K562 (cell line): ENCODE results near the gene NPC1L1. TPM values are rescaled to one million over a fixed set of nuclear protein-coding genes. Genes with fewer than 3 reads are reported as not detected.

Experiments used
- AFF4 ChIP-seq: sonication (generic); formaldehyde crosslinking; IDR thresholded peaks from 2 replicates; pipeline ENCODE4 v1.8.0; 2023; ENCODE audit warnings: mild to moderate bottlenecking, missing genetic modification reagents
- DPF2 ChIP-seq: fragments of 450-650 bp; IDR thresholded peaks from 2 replicates; pipeline ENCODE4 v1.6.1; 2016
- E4F1 ChIP-seq: fragments of 250-450 bp; sonication (Bioruptor Pico); IDR thresholded peaks from 2 replicates; pipeline ENCODE4 v1.5.0; 2021; ENCODE audit warnings: mild to moderate bottlenecking, borderline replicate concordance
- IRF1 ChIP-seq: sonication (generic); formaldehyde crosslinking; IDR thresholded peaks from 2 replicates; pipeline ENCODE4 v1.8.0; 2022; ENCODE audit warnings: missing genetic modification reagents, mild to moderate bottlenecking, borderline replicate concordance
- MTA2 ChIP-seq: fragments of 450-650 bp; IDR thresholded peaks from 2 replicates; pipeline ENCODE4 v1.6.1; 2016; ENCODE audit warnings: low read depth
- PRPF4 ChIP-seq: fragments of 200-400 bp; formaldehyde crosslinking; IDR thresholded peaks from one replicate; pipeline ENCODE4 v1.6.1; 2017; ENCODE audit warnings: low read length, low read depth, mild to moderate bottlenecking; ENCODE audit not compliant: insufficient read depth, poor library complexity, severe bottlenecking
- REST ChIP-seq, 2 experiments: fragments of 450-650 bp; formaldehyde crosslinking in 1 of 2; IDR thresholded peaks; 2 replicates each; pipeline versions ENCODE4 v1.4.0 to v1.6.1; 2014 to 2020; ENCODE audit warnings: mild to moderate bottlenecking in 2 of 2, borderline replicate concordance in 1 of 2, low read depth in 1 of 2
- ZNF140 ChIP-seq: fragments of 250-450 bp; sonication (Bioruptor Pico); IDR thresholded peaks from 2 replicates; pipeline ENCODE4 v1.8.0; 2021; ENCODE audit warnings: moderate library complexity, mild to moderate bottlenecking, inconsistent platforms
- polyA plus RNA-seq, 8 experiments: library from polyadenylated mRNA; depleted of rRNA in 4 of 8; stranded (reverse) in 5 of 8; unstranded in 3 of 8; fragments of >200 nt; fragmentation: Nextera tagmentation in 2 of 8; fragmentation: Illumina TruSeq in 1 of 8; extraction: Ambion mirVana in 2 of 8; extraction: Trizol in 1 of 8; gene quantifications; 2 replicates each; pipeline versions ENCODE4 v1.2.1 to v1.2.3, GENCODE V29; 2011 to 2014; ENCODE audit warnings: inconsistent platforms in 1 of 8, missing spikeins in 1 of 8
- total RNA-seq, 7 experiments: library from RNA; depleted of rRNA in 6 of 7; stranded (reverse); fragments of >200 nt in 6 of 7; fragmentation: Illumina TruSeq in 2 of 7; extraction: Trizol in 2 of 7; gene quantifications; 2 replicates each; pipeline versions ENCODE4 v1.2.1 to v1.2.3, GENCODE V29; 2011 to 2021; ENCODE audit warnings: low replicate concordance in 1 of 7

Gene NPC1L1
- total and polyA plus RNA-seq, 9 of the 15 experiments (the other 6 are each of a cell fraction or from before 2014, with no cell fraction given), result 0.01 to 0.18 (median 0.07) TPM; not detected in 4

- TF ChIP-seq IRF1 (CRISPR knock-in tag) (no peak), AFF4 (CRISPR knock-in tag) (no peak), PRPF4 (no peak), MTA2 (no peak), REST (IDR thresholded peaks at IDR 0.05; ENCODE audit: borderline replicate concordance) (no peak), REST (CRISPR knock-in tag; IDR thresholded peaks at IDR 0.05; ENCODE audit: low read depth) (no peak), E4F1 (CRISPR knock-in tag) (no peak), ZNF140 (no peak), DPF2 (no peak)
These were observed 44.7 kb downstream of the NPC1L1 start (continued) for GRCh38 chr7:44496385-44496784.
